A673 (cell line): ENCODE measurements around the gene BARHL1. TPM values are rescaled to one million over a fixed set of nuclear protein-coding genes. Genes with fewer than 3 reads are reported as not detected.

Source experiments
- BruUV-seq: library from RNA; stranded (reverse); fragments of 400-500 nt; replicated peaks from 2 replicates; lab custom pipeline; 2021; lab: Mats Ljungman, UMichigan
- CTCF ChIA-PET: fragments of 300-600 bp; sonication (Branson Sonifier 250); formaldehyde crosslinking; loops from one replicate; lab custom pipeline; 2022; ENCODE audit warnings: antibody characterized with exemption; lab: Charles Lee
- POLR2A ChIA-PET: fragments of 300-600 bp; sonication (Branson Sonifier 250); formaldehyde crosslinking; loops from one replicate; lab custom pipeline; 2022; ENCODE audit warnings: antibody characterized with exemption; ENCODE audit not compliant: low non-redundant PET; lab: Charles Lee
- DNase-seq: peaks from one replicate; pipeline ENCODE4 v3.0.0-alpha.2; 2015; ENCODE audit warnings: low spot score
- H3K27ac ChIP-seq: fragments of 200-600 bp; sonication (generic); 2 replicates; pipeline ENCODE4 v1.5.1; 2016; ENCODE audit warnings: mixed run types, low read depth, mild to moderate bottlenecking, mixed read lengths, antibody characterized with exemption, low read length; ENCODE audit not compliant: poor library complexity, severe bottlenecking
- H3K27me3 ChIP-seq: fragments of 200-600 bp; sonication (generic); replicated peaks from 2 replicates; pipeline ENCODE4 v1.6.1; 2017; ENCODE audit warnings: mixed run types, low read depth, mild to moderate bottlenecking, mixed read lengths, antibody characterized with exemption, low read length; ENCODE audit not compliant: insufficient read depth, poor library complexity
- H3K36me3 ChIP-seq: fragments of 200-600 bp; sonication (generic); 2 replicates; pipeline ENCODE4 v1.6.1; 2016; ENCODE audit warnings: mixed run types, mild to moderate bottlenecking, mixed read lengths, antibody characterized with exemption, low read length; ENCODE audit not compliant: insufficient read depth, poor library complexity, severe bottlenecking
- H3K4me1 ChIP-seq: fragments of 200-600 bp; sonication (generic); 2 replicates; pipeline ENCODE4 v1.6.1; 2017; ENCODE audit warnings: mixed run types, mild to moderate bottlenecking, mixed read lengths, antibody characterized with exemption, low read length; ENCODE audit not compliant: insufficient read depth, poor library complexity, severe bottlenecking
- H3K4me3 ChIP-seq: fragments of 200-600 bp; sonication (generic); 2 replicates; pipeline ENCODE4 v1.5.1; 2016; ENCODE audit warnings: low read depth, mixed run types, mild to moderate bottlenecking, mixed read lengths, low read length; ENCODE audit not compliant: poor library complexity, severe bottlenecking
- H3K9me3 ChIP-seq: fragments of 200-600 bp; sonication (generic); 2 replicates; pipeline ENCODE4 v1.6.1; 2016; ENCODE audit warnings: mixed run types, low read depth, mild to moderate bottlenecking, mixed read lengths, antibody characterized with exemption, low read length; ENCODE audit not compliant: poor library complexity, severe bottlenecking
- CTCF ChIP-seq: fragments of 300-800, 200-600 bp; sonication (generic); conservative IDR thresholded peaks from 2 replicates; pipeline ENCODE4 v1.5.1; 2017; ENCODE audit warnings: low read depth, mild to moderate bottlenecking, antibody characterized with exemption, low read length, moderate library complexity, mixed read lengths
- EZH2 ChIP-seq: fragments of 200-600 bp; sonication (generic); IDR thresholded peaks from 2 replicates; pipeline ENCODE4 v1.6.1; 2017; ENCODE audit warnings: borderline replicate concordance, low read depth, mild to moderate bottlenecking, mixed read lengths, antibody characterized with exemption, low read length; ENCODE audit not compliant: poor library complexity, severe bottlenecking
- intact Hi-C: fragments of 100-400 bp; cut with micrococcal nuclease; formaldehyde crosslinking; loops from one replicate; pipeline ENCODE4 v1.10.0; 2022; ENCODE audit not compliant: unreplicated experiment
- total RNA-seq: library from RNA; stranded (reverse); gene quantifications from 2 replicates; pipeline ENCODE4 v1.2.3, GENCODE V29; 2021

The BARHL1 gene
- total RNA-seq, 1 experiment from 2014 or later, result not detected

GRCh38 chr9:132556714-132557113, 25.7 kb upstream of the BARHL1 start:
- ChIA-PET CTCF (no interaction called here), POLR2A (no interaction called here)
- intact Hi-C loops, result no loop called here
- no peak for TF ChIP-seq EZH2
- TF ChIP-seq CTCF, result no peak
- Histone ChIP-seq H3K9me3 (no peaks in the 10 kb centered on the region), H3K4me1 (no peaks in the 10 kb centered on the region), H3K4me3 (no peak overlapping the region), H3K27me3 (peaks cover 69% of the 10 kb centered on the region), H3K36me3 (no peaks in the 10 kb centered on the region), H3K27ac (no peak overlapping the region)
- no peak for DNase-seq
- no TSS peak for BruUV-seq

GRCh38 chr9:132557159-132557558, 25.2 kb upstream of the BARHL1 start:
- Histone ChIP-seq H3K4me3 (no peak overlapping the region), H3K9me3 (no peaks in the 10 kb centered on the region), H3K27ac (no peak overlapping the region), H3K4me1 (no peaks in the 10 kb centered on the region), H3K36me3 (no peaks in the 10 kb centered on the region), H3K27me3 (peaks cover 74% of the 10 kb centered on the region)
- BruUV-seq, result no TSS peak
- DNase-seq, result no peak
- ChIA-PET CTCF (no interaction called here), POLR2A (no interaction called here)
- no peak for TF ChIP-seq CTCF
- TF ChIP-seq EZH2, result no peak
- intact Hi-C loops, result no loop called here

GRCh38 chr9:132559711-132560110, 22.7 kb upstream of the BARHL1 start:
- H3K4me1 ChIP-seq, result no peaks in the 10 kb centered on the region
- TF ChIP-seq EZH2 (no peak), CTCF (no peak)
- BruUV-seq, result no TSS peak
- ChIA-PET POLR2A (no interaction called here), CTCF (no interaction called here)
- no peak for DNase-seq
- intact Hi-C loops, result no loop called here
- H3K4me3 ChIP-seq, result no peak overlapping the region
- H3K9me3 ChIP-seq, result no peaks in the 10 kb centered on the region
- H3K27me3 ChIP-seq, result peaks cover 89% of the 10 kb centered on the region
- no peak overlapping the region for H3K27ac ChIP-seq
- H3K36me3 ChIP-seq, result no peaks in the 10 kb centered on the region
